Uterus (tissue), 4 donors: ENCODE measurements around the gene GAS2L2. TPM values are rescaled to one million over a fixed set of nuclear protein-coding genes. Genes with fewer than 3 reads are reported as not detected.

Source experiments
- DNase-seq, 2 donors: peaks; one replicate each; pipeline ENCODE4 v3.0.0-alpha.2; 2019 to 2020
- H3K27ac ChIP-seq, 2 donors: fragments of 200-600 bp; sonication (generic); 1 replicate in 1 of 2; 2 replicates in 1 of 2; pipeline ENCODE4 v1.5.1; 2016 to 2018
- H3K27me3 ChIP-seq, 2 donors: fragments of 200-600 bp; sonication (generic); one replicate each; pipeline ENCODE4 v1.5.1; 2018 to 2019; ENCODE audit warnings: control low read depth in 1 of 2
- H3K36me3 ChIP-seq, 2 donors: fragments of 200-600 bp; sonication (generic); one replicate each; pipeline ENCODE4 v1.5.1; 2019; ENCODE audit warnings: control low read depth in 1 of 2
- H3K4me1 ChIP-seq, 2 donors: fragments of 200-600 bp; sonication (generic); one replicate each; pipeline ENCODE4 v1.5.1; 2018 to 2019; ENCODE audit warnings: control low read depth in 1 of 2
- H3K4me3 ChIP-seq, 2 donors: fragments of 200-600 bp; sonication (generic); 1 replicate in 1 of 2; 2 replicates in 1 of 2; pipeline ENCODE4 v1.5.1; 2018 to 2019; ENCODE audit warnings: mild to moderate bottlenecking in 1 of 2
- H3K9me3 ChIP-seq, 2 donors: fragments of 200-600 bp; sonication (generic); one replicate each; pipeline ENCODE4 v1.5.1; 2019; ENCODE audit warnings: control low read depth in 1 of 2
- POLR2A ChIP-seq, 2 donors: fragments of 450-650 bp; IDR thresholded peaks; one replicate each; pipeline ENCODE4 v1.6.1; 2016; ENCODE audit warnings: antibody characterized with exemption in 2 of 2, mild to moderate bottlenecking in 1 of 2, moderate library complexity in 1 of 2
- intact Hi-C: fragments of 100-400 bp; cut with DNase I; formaldehyde crosslinking; loops from one replicate; pipeline ENCODE4 v1.15.1; 2023; ENCODE audit warnings: low total_unique reads
- total RNA-seq, 4 donors: library from RNA; depleted of rRNA in 3 of 4; stranded (reverse); fragments of >200 nt in 3 of 4; gene quantifications; one replicate each; pipeline versions ENCODE4 v1.1.0 to v1.2.4, GENCODE V29; 2014 to 2023
- TF ChIP-seq, protein P1 (sequence below), 4 experiments: fragments of 200-600 bp in 2 of 4; fragments of 450-650 bp in 2 of 4; sonication (generic) in 2 of 4; IDR thresholded peaks; one replicate each; pipeline ENCODE4 v1.5.1; 2016 to 2019; ENCODE audit warnings: antibody characterized with exemption in 4 of 4, mild to moderate bottlenecking in 2 of 4, moderate library complexity in 1 of 4
- donor health status: DM: yes; HTN: yes; CAD: no.

GAS2L2 gene
- total RNA-seq, 4 donors from 2014 or later, result 0.69 TPM; not detected in 3

DNA sequence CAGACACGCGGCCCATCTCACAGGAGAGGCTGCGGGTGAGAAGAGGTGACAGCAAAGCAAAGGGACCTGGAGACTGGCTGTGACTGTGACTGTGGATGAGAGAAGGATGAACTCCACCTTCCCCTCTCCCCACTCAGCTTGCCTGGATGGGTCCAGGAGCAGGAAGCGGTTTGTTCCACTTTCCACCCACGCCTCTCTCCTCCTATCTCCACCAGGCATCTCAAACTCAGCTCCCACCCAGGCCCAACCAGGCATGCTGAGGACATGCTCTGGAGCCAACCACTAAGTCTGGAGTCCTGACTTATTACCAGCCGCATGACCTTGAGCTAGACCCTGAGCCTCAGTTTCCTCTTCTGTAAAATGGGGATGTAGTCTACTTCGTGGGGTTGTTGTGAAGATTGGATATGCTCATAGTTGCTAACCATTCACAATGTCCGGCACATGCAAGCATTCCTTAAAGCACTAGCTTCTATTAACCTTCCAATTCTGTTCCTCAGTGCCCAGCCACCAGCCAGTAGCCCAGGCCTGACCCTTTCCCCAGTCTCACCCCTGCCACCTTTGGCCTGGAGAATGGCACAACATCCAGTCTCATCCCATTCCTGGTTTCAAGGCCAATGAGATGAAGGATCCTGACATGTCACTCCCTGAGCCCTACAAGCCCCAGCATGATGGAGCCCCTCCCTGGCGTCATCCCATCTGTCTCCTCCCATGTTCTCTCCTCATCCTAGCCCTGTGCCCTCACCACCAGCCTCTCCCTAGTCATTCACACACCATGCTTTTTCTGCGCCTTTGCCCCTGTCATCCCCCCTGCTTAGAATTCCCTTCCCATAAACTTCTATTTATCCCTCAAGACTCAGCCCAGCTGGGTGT lies 2.3 kb downstream of the GAS2L2 start:
- Histone ChIP-seq H3K27me3 (peaks cover 5 to 11% of the 10 kb centered on the region in 2 donors), H3K36me3 (no peaks in the 10 kb centered on the region), H3K27ac (no peak overlapping the region), H3K4me3 (no peak overlapping the region), H3K9me3 (no peaks in the 10 kb centered on the region), H3K4me1 (peaks cover 0 to 4% of the 10 kb centered on the region in 2 donors)
- intact Hi-C loops, result loop anchor here (5.0 kb wide), 1 partner anchor 433 kb away; no protein-coding TSS in a partner anchor
- no peak for DNase-seq
- TF ChIP-seq, protein P1, sequence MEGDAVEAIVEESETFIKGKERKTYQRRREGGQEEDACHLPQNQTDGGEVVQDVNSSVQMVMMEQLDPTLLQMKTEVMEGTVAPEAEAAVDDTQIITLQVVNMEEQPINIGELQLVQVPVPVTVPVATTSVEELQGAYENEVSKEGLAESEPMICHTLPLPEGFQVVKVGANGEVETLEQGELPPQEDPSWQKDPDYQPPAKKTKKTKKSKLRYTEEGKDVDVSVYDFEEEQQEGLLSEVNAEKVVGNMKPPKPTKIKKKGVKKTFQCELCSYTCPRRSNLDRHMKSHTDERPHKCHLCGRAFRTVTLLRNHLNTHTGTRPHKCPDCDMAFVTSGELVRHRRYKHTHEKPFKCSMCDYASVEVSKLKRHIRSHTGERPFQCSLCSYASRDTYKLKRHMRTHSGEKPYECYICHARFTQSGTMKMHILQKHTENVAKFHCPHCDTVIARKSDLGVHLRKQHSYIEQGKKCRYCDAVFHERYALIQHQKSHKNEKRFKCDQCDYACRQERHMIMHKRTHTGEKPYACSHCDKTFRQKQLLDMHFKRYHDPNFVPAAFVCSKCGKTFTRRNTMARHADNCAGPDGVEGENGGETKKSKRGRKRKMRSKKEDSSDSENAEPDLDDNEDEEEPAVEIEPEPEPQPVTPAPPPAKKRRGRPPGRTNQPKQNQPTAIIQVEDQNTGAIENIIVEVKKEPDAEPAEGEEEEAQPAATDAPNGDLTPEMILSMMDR (IDR thresholded peaks at IDR 0.05), result no peak
- TF ChIP-seq POLR2A (IDR thresholded peaks at IDR 0.05), result no peak

DNA sequence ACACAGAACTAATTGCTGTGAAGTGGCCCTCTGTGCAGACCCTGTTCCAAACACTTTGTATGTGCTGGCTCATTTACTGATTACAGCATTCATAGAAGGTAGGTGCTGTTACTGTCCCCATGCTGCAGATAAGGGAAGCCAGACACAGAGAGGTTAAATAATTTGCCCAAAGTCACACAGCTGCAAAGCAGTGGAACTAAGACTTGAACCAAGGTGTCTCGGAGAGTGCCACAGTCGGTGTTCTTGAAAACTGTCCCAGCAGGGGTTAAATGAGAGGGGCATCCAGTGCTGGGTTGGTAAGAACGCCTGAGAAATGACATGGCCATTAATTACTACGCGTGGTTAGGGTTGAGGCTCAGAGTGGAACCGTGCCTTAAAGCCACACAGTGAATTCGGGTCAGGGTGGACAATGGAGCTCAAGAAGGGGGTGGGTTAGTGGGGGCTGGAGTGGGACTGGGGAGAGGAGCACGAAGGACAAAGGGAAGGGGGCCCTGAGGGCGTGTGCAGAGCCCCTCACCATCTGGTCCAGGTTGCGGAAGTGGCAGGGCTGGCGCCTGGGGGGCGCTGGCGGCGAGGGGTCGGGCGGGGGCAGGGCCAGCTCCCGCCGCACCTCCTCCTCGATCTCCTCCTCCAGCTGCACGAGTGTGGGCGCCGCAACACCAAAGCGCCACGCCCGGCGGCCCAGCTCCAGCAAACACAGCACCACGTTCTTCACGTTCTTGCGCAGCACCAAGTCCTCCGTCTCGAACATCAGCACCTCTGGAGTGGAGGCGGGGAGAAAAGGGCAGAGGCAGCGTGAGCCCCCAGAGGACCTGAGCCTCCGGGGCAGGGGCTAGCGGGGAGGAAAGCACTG lies 3.3 kb downstream of the GAS2L2 start:
- H3K4me1 ChIP-seq, result peaks cover 0 to 4% of the 10 kb centered on the region in 2 donors
- no peak overlapping the region for H3K27ac ChIP-seq
- DNase-seq, result no peak
- H3K9me3 ChIP-seq, result no peaks in the 10 kb centered on the region
- no peak overlapping the region for H3K4me3 ChIP-seq
- H3K36me3 ChIP-seq, result no peaks in the 10 kb centered on the region
- peaks cover 5 to 11% of the 10 kb centered on the region in 2 donors for H3K27me3 ChIP-seq
- TF ChIP-seq POLR2A (IDR thresholded peaks at IDR 0.05), result no peak
- TF ChIP-seq, protein P1 (IDR thresholded peaks at IDR 0.05), result no peak
- intact Hi-C loops, result loop anchor here (5.0 kb wide), 2 partner anchors 137 to 432 kb away; no protein-coding TSS in a partner anchor

DNA sequence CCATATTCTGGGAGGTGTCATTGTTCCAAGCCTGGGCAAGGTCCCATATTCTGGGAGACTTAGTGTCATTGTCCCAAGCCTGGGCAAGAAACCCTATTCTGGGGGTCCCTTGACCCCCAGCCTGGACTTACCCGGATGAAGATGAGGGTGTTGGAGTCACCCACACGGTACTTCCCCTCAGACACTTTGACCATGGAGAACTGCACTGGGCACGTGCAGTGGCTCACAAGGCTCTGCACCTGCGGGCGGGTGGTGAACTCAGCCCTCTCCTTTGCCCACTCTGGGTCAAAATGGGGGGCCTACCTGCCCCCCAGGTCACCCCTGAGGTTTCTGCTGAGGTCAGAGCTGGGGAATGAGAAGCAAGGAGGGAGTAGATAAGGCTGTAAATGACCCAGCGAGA lies 4.1 kb downstream of the GAS2L2 start:
- Histone ChIP-seq H3K36me3 (no peaks in the 10 kb centered on the region), H3K4me1 (peaks cover 0 to 4% of the 10 kb centered on the region in 2 donors), H3K9me3 (no peaks in the 10 kb centered on the region), H3K27ac (no peak overlapping the region), H3K4me3 (no peak overlapping the region), H3K27me3 (peaks cover 5 to 11% of the 10 kb centered on the region in 2 donors)
- intact Hi-C loops, result loop anchor here (5.0 kb wide), 1 partner anchor 137 kb away; no protein-coding TSS in a partner anchor
- TF ChIP-seq, protein P1 (IDR thresholded peaks at IDR 0.05), result no peak
- TF ChIP-seq POLR2A (IDR thresholded peaks at IDR 0.05), result no peak
- DNase-seq, result no peak

DNA sequence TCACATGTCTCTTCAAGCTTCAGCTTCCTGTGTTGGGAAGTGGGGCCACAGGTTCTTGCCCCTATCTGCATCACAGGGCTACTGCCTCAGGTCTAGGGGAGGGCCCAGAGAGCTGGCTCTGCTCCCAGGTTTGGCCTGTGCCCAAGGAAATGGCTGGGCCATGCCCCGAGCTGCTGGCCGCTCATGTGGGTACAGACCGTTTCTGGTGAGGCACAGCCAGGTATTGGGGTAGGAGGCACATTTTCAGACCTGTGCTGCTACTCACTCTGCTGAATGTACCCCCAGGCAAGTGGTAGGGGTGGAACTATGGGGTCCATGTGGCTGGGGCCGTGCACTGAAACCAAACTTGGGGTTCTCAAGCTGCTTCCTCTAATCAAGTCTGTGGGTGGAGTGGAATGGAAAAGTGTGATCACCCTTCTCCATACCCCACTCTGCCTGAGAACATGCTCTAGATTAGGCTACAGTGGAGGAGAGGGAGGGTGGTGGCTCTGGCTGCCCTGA lies 4.6 kb downstream of the GAS2L2 start:
- H3K36me3 ChIP-seq, result no peaks in the 10 kb centered on the region
- peaks cover 5 to 11% of the 10 kb centered on the region in 2 donors for H3K27me3 ChIP-seq
- no peak overlapping the region for H3K27ac ChIP-seq
- intact Hi-C loops, result loop anchor here (5.0 kb wide), 1 partner anchor 136 kb away; no protein-coding TSS in a partner anchor
- no peak for DNase-seq
- H3K4me1 ChIP-seq, result peaks cover 0 to 4% of the 10 kb centered on the region in 2 donors
- no peaks in the 10 kb centered on the region for H3K9me3 ChIP-seq
- H3K4me3 ChIP-seq, result no peak overlapping the region
- TF ChIP-seq, protein P1 (IDR thresholded peaks at IDR 0.05), result no peak
- TF ChIP-seq POLR2A (IDR thresholded peaks at IDR 0.05), result no peak
